Neural cell (in vitro differentiated cells): ENCODE measurements around the gene LCN10. TPM values are rescaled to one million over a fixed set of nuclear protein-coding genes. Genes with fewer than 3 reads are reported as not detected.

Experiments used
- H2AFZ ChIP-seq: fragments of 200-600, 300-800 bp; sonication (generic), shearing (Covaris generic); 2 replicates; pipeline ENCODE4 v1.6.0; 2014; ENCODE audit warnings: low read depth, mild to moderate bottlenecking, antibody characterized with exemption, low read length, moderate library complexity
- H3F3A ChIP-seq: fragments of 200-600 bp; shearing (Covaris generic); 2 replicates; pipeline ENCODE4 v1.6.1; 2016; ENCODE audit warnings: mild to moderate bottlenecking, moderate library complexity, mixed read lengths, antibody characterized with exemption, low read length; ENCODE audit not compliant: insufficient read depth, poor library complexity, severe bottlenecking
- H3K27ac ChIP-seq: fragments of 200-600, 300-800 bp; sonication (generic), shearing (Covaris generic); 2 replicates; pipeline ENCODE4 v1.5.1; 2014; ENCODE audit warnings: mild to moderate bottlenecking, low read length, moderate library complexity
- H3K27me3 ChIP-seq: fragments of 300-800, 200-600 bp; sonication (generic), shearing (Covaris generic); 2 replicates; pipeline ENCODE4 v1.6.0; 2014; ENCODE audit warnings: mild to moderate bottlenecking, low read depth, low read length, moderate library complexity; ENCODE audit not compliant: insufficient read depth
- H3K36me3 ChIP-seq: fragments of 300-800, 200-600 bp; sonication (generic), shearing (Covaris generic); 2 replicates; pipeline ENCODE4 v1.5.1; 2014; ENCODE audit warnings: mild to moderate bottlenecking, antibody characterized with exemption, low read length, moderate library complexity; ENCODE audit not compliant: insufficient read depth
- H3K4me2 ChIP-seq: fragments of 300-800, 200-600 bp; sonication (generic), shearing (Covaris generic); 2 replicates; pipeline ENCODE4 v1.6.0; 2014; ENCODE audit warnings: mild to moderate bottlenecking, low read length
- H3K4me3 ChIP-seq: fragments of 300-800, 200-600 bp; sonication (generic), shearing (Covaris generic); 2 replicates; pipeline ENCODE4 v1.5.1; 2014; ENCODE audit warnings: mild to moderate bottlenecking, low read length, moderate library complexity
- H3K79me2 ChIP-seq: fragments of 200-600 bp; shearing (Covaris generic); replicated peaks from 2 replicates; pipeline ENCODE4 v1.6.0; 2014; ENCODE audit warnings: mild to moderate bottlenecking, low read length, moderate library complexity; ENCODE audit not compliant: insufficient read depth
- H3K9ac ChIP-seq: fragments of 300-800, 200-600 bp; sonication (generic), shearing (Covaris generic); 2 replicates; pipeline ENCODE4 v1.6.1; 2016; ENCODE audit warnings: mild to moderate bottlenecking, low read length, mixed read lengths
- H3K9me2 ChIP-seq: fragments of 200-600 bp; shearing (Covaris generic); 2 replicates; pipeline ENCODE4 v1.6.1; 2016; ENCODE audit warnings: mild to moderate bottlenecking, low read length, mixed read lengths; ENCODE audit not compliant: insufficient read depth
- H3K9me3 ChIP-seq: fragments of 200-600, 300-800 bp; sonication (generic), shearing (Covaris generic); 2 replicates; pipeline ENCODE4 v1.6.1; 2016; ENCODE audit warnings: mild to moderate bottlenecking, mixed run types, low read length, moderate library complexity, mixed read lengths
- H4K20me1 ChIP-seq: fragments of 200-600 bp; shearing (Covaris generic); 2 replicates; pipeline ENCODE4 v1.6.1; 2016; ENCODE audit warnings: mild to moderate bottlenecking, mixed run types; ENCODE audit not compliant: insufficient read depth
- EP300 ChIP-seq: fragments of 450-650 bp; conservative IDR thresholded peaks from 2 replicates; pipeline ENCODE4 v1.6.1; 2014; ENCODE audit warnings: antibody characterized with exemption, mild to moderate bottlenecking, moderate library complexity; ENCODE audit not compliant: poor library complexity, severe bottlenecking
- EZH2 ChIP-seq: fragments of 200-600, 300-800 bp; shearing (Covaris generic), sonication (generic); IDR thresholded peaks from 2 replicates; pipeline ENCODE4 v1.6.1; 2014; ENCODE audit warnings: antibody characterized with exemption, low read length, borderline replicate concordance, mild to moderate bottlenecking; ENCODE audit not compliant: insufficient read depth, poor library complexity, severe bottlenecking
- MXI1 ChIP-seq: fragments of 450-650 bp; conservative IDR thresholded peaks from 2 replicates; pipeline ENCODE4 v1.6.1; 2014; ENCODE audit warnings: antibody characterized with exemption, mild to moderate bottlenecking; ENCODE audit not compliant: poor library complexity, severe bottlenecking
- POLR2AphosphoS5 ChIP-seq: IDR thresholded peaks from 2 replicates; pipeline ENCODE4 v1.6.1; 2012
- RAD21 ChIP-seq: fragments of 450-650 bp; conservative IDR thresholded peaks from 2 replicates; pipeline ENCODE4 v1.6.1; 2014; ENCODE audit warnings: antibody characterized with exemption, mild to moderate bottlenecking, moderate library complexity
- SMC3 ChIP-seq: fragments of 450-650 bp; conservative IDR thresholded peaks from 2 replicates; pipeline ENCODE4 v1.6.1; 2014; ENCODE audit warnings: antibody characterized with exemption, mild to moderate bottlenecking, moderate library complexity; ENCODE audit not compliant: poor library complexity
- TAF1 ChIP-seq: IDR thresholded peaks from 2 replicates; pipeline ENCODE4 v1.6.1; 2012; ENCODE audit warnings: low read depth
- polyA plus RNA-seq: library from polyadenylated mRNA; depleted of rRNA; stranded (reverse); fragments of >200 nt; gene quantifications from 2 replicates; pipeline ENCODE4 v1.2.3, GENCODE V29; 2014
- TF ChIP-seq, protein P1 (sequence below): fragments of 450-650 bp; IDR thresholded peaks from 2 replicates; pipeline ENCODE4 v1.5.1; 2014; ENCODE audit warnings: antibody characterized with exemption, mild to moderate bottlenecking, moderate library complexity; ENCODE audit not compliant: poor library complexity, severe bottlenecking
- TF ChIP-seq, protein P2 (sequence below): IDR thresholded peaks from 2 replicates; pipeline ENCODE4 v1.6.1; 2012; ENCODE audit warnings: borderline replicate concordance

The LCN10 gene
- polyA plus RNA-seq, 1 donor from 2014 or later = not detected

DNA sequence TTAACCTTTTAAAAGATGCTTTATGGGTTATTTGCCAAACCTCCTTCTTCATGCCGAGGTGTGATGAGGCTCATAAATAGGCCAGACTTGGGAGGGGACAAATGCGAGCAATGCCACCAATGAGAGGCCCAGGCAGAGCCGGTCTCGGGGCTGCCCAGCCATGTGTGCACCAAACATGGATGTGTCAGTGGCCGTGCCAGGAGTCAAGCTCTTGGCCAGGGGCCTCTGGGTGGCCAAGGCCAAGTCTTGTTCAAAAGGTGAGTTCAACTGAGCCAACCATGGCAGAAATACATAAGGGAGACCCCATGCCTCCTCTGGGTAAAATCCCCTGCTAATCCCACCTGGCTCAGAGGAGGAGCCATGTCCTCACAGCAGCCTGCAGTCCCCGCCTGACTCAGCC is 32.5 kb upstream of the LCN10 start:
- Histone ChIP-seq H3K4me2 (no peak overlapping the region), H3K79me2 (no peaks in the 10 kb centered on the region), H3K27ac (no peak overlapping the region), H3K9ac (no peak overlapping the region), H3F3A (no peaks in the 10 kb centered on the region), H3K4me3 (no peak overlapping the region), H3K27me3 (no peaks in the 10 kb centered on the region), H3K9me2 (no peaks in the 10 kb centered on the region), H3K36me3 (no peaks in the 10 kb centered on the region), H4K20me1 (no peaks in the 10 kb centered on the region), H3K9me3 (no peaks in the 10 kb centered on the region), H2AFZ (no peak overlapping the region)
- TF ChIP-seq RAD21 (no peak), POLR2AphosphoS5 (no peak), EZH2 (no peak), TAF1 (no peak), MXI1 (no peak), EP300 (no peak)
- TF ChIP-seq, protein P1, sequence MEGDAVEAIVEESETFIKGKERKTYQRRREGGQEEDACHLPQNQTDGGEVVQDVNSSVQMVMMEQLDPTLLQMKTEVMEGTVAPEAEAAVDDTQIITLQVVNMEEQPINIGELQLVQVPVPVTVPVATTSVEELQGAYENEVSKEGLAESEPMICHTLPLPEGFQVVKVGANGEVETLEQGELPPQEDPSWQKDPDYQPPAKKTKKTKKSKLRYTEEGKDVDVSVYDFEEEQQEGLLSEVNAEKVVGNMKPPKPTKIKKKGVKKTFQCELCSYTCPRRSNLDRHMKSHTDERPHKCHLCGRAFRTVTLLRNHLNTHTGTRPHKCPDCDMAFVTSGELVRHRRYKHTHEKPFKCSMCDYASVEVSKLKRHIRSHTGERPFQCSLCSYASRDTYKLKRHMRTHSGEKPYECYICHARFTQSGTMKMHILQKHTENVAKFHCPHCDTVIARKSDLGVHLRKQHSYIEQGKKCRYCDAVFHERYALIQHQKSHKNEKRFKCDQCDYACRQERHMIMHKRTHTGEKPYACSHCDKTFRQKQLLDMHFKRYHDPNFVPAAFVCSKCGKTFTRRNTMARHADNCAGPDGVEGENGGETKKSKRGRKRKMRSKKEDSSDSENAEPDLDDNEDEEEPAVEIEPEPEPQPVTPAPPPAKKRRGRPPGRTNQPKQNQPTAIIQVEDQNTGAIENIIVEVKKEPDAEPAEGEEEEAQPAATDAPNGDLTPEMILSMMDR = no peak
- TF ChIP-seq, protein P2, sequence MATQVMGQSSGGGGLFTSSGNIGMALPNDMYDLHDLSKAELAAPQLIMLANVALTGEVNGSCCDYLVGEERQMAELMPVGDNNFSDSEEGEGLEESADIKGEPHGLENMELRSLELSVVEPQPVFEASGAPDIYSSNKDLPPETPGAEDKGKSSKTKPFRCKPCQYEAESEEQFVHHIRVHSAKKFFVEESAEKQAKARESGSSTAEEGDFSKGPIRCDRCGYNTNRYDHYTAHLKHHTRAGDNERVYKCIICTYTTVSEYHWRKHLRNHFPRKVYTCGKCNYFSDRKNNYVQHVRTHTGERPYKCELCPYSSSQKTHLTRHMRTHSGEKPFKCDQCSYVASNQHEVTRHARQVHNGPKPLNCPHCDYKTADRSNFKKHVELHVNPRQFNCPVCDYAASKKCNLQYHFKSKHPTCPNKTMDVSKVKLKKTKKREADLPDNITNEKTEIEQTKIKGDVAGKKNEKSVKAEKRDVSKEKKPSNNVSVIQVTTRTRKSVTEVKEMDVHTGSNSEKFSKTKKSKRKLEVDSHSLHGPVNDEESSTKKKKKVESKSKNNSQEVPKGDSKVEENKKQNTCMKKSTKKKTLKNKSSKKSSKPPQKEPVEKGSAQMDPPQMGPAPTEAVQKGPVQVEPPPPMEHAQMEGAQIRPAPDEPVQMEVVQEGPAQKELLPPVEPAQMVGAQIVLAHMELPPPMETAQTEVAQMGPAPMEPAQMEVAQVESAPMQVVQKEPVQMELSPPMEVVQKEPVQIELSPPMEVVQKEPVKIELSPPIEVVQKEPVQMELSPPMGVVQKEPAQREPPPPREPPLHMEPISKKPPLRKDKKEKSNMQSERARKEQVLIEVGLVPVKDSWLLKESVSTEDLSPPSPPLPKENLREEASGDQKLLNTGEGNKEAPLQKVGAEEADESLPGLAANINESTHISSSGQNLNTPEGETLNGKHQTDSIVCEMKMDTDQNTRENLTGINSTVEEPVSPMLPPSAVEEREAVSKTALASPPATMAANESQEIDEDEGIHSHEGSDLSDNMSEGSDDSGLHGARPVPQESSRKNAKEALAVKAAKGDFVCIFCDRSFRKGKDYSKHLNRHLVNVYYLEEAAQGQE = no peak

DNA sequence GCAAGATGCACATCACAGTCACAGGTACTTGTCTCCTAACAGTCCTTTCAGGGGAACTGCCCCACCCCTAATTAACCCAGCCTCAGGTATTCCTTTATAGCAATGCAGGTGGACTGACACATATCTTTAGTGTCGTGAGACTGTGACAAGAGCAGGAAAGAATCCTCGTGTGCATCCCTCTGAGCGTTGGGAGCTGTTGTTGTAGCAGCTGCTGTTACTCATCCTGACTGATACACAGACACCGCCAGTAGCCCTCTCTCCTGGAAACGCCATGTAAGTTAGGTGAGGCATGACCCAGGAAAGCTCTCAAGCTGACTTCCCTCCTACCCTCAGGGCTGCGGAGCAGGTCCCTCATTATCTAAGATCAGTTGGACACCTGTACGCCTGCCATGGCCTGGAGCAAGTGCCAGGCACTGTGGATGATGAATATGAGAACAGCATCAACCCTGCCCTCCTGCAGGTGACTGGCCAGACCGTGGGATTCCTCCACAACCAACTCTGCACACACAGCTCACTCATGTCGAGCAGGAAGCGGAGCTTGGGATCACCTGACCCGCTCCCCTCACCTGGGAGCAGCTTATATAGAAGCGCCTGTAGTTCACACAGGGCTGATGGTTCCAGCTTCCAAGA is 31.8 kb upstream of the LCN10 start:
- Histone ChIP-seq H3F3A (no peaks in the 10 kb centered on the region), H3K27ac (no peak overlapping the region), H3K9me3 (no peaks in the 10 kb centered on the region), H3K9me2 (no peaks in the 10 kb centered on the region), H3K36me3 (no peaks in the 10 kb centered on the region), H4K20me1 (no peaks in the 10 kb centered on the region), H3K4me3 (no peak overlapping the region), H3K9ac (no peak overlapping the region), H3K4me2 (no peak overlapping the region), H3K79me2 (no peaks in the 10 kb centered on the region), H2AFZ (no peak overlapping the region), H3K27me3 (no peaks in the 10 kb centered on the region)
- TF ChIP-seq EP300 (no peak), RAD21 (no peak), MXI1 (no peak), EZH2 (no peak), TAF1 (no peak), SMC3 (no peak), POLR2AphosphoS5 (no peak)
- TF ChIP-seq, protein P2 = no peak
- TF ChIP-seq, protein P1 = no peak
